GM12874 (cell line): ENCODE results near the gene KCNS1.

Source experiments
- TF ChIP-seq, protein P1 (sequence below): IDR thresholded peaks from 2 replicates; pipeline ENCODE4 v1.5.1; 2011; ENCODE audit warnings: low read depth, mild to moderate bottlenecking, control low read depth, low read length, moderate library complexity; ENCODE audit not compliant: insufficient read depth

KCNS1 gene

DNA sequence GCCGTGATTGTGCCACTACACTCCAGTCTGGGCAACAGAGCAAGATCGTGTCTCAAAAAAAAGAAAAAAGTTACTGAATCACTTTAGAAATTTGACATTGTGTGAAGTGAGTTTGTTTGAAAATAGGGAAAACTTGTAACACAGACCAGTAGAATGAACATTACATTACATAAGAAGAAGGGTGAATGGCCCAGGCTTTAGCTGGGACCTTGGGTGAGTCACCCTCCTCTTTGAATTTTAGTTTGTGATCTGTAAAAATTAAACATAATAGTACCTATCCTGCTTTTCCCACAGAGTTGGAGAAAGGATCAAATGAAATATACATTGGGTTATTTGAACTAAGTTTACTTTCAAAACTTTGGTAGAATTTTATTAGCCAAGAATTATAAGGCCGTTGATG is 56.3 kb downstream of the KCNS1 start:
- TF ChIP-seq, protein P1, sequence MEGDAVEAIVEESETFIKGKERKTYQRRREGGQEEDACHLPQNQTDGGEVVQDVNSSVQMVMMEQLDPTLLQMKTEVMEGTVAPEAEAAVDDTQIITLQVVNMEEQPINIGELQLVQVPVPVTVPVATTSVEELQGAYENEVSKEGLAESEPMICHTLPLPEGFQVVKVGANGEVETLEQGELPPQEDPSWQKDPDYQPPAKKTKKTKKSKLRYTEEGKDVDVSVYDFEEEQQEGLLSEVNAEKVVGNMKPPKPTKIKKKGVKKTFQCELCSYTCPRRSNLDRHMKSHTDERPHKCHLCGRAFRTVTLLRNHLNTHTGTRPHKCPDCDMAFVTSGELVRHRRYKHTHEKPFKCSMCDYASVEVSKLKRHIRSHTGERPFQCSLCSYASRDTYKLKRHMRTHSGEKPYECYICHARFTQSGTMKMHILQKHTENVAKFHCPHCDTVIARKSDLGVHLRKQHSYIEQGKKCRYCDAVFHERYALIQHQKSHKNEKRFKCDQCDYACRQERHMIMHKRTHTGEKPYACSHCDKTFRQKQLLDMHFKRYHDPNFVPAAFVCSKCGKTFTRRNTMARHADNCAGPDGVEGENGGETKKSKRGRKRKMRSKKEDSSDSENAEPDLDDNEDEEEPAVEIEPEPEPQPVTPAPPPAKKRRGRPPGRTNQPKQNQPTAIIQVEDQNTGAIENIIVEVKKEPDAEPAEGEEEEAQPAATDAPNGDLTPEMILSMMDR = no peak

DNA sequence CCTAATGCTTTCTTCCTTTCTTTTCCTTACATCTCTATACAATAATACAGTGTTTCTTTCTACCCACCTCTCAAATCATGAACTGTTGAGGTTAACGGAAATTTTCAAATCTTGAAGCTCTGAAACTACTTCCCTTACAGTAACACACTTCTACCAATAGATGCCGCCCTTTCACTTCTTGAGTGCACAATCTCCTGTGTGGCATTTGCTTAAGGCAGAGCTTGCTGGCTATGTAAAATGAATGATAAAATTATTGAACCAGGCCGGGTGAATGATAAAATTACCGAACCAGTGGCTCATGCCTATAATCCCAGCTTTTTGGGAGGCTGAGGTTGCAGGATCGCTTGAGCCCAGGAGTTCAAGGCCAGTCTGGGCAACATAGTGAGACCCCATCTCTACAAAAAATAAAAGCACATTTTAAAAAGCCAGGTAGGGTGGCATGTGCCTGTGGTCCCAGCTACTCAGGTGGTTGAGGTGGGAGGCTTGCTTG is 56.8 kb downstream of the KCNS1 start:
- TF ChIP-seq, protein P1 = peak; percentile 71

DNA sequence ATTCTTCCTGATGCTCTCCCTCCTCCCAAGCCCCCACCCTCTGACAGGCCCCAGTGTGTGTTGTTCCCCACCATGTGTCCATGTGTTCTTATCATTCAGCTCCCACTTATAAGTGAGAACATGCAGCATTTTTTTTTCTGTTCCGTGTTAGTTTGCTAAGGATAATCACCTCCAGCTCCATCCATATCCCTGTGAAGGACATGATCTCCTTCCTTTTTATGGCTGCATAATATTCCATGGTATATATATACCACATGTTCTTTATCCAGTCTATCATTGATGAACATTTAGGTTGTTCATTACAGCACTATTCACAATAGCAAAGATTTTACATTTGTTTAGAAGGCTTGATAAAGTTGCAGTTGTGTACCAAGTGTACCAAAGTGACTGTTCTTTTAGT is 57.9 kb downstream of the KCNS1 start:
- TF ChIP-seq, protein P1 = no peak
